ENCODE data around the gene SCNN1G.

The SCNN1G gene

GRCh38 chr16:23257682-23258081 is 75.1 kb downstream of the SCNN1G start:
- no peak for TF ChIP-seq CTCF (IDR thresholded peaks at IDR 0.05; ENCODE audit: extremely low read depth, insufficient read depth, missing control alignments)
- DNase-seq (ENCODE audit: low spot score): no peak
- in situ Hi-C loops (cut with MboI; ENCODE audit: low pct_unique_long_range_greater_than_20kb, low sequenced_read_pairs, unreplicated experiment): no loop called here

GRCh38 chr16:23258919-23259237 is 76.3 kb downstream of the SCNN1G start:
- no peak for DNase-seq (ENCODE audit: low spot score)
- in situ Hi-C loops (cut with MboI; ENCODE audit: low pct_unique_long_range_greater_than_20kb, low sequenced_read_pairs, unreplicated experiment): no loop called here
- TF ChIP-seq CTCF (IDR thresholded peaks at IDR 0.05; ENCODE audit: extremely low read depth, insufficient read depth, missing control alignments): no peak
